ENCODE measurements around the gene VRK2.

Gene VRK2

GRCh38 chr2:58046585-58047372 lies at the start of gene VRK2:
VRK2 (plus strand) TSS chr2:58046806; CDS start chr2:58048832, 2,026 bp downstream.
- peak; percentile 76 for DNase-seq (ENCODE audit: low read depth)

GRCh38 chr2:58006256-58006951 lies 40.2 kb upstream of the VRK2 start:
- no peak for DNase-seq (ENCODE audit: low read depth)

- no peak for DNase-seq (ENCODE audit: low read depth)
These were observed 39.7 kb upstream of the VRK2 start for GRCh38 chr2:58006952-58007284.

GRCh38 chr2:58010599-58010998 lies 36.0 kb upstream of the VRK2 start:
- DNase-seq (ENCODE audit: low read depth) = no peak

- DNase-seq (ENCODE audit: low read depth) = no peak
These were observed 27.4 kb upstream of the VRK2 start for GRCh38 chr2:58019229-58019628.

GRCh38 chr2:58025150-58025933 lies 21.3 kb upstream of the VRK2 start:
- DNase-seq (ENCODE audit: low read depth) = no peak

- DNase-seq (ENCODE audit: low read depth) = no peak
These were observed 19.6 kb upstream of the VRK2 start for GRCh38 chr2:58027029-58027428.

- no peak for DNase-seq (ENCODE audit: low read depth)
These were observed 15.8 kb upstream of the VRK2 start for GRCh38 chr2:58030771-58031170.

GRCh38 chr2:58032016-58032763 lies 14.4 kb upstream of the VRK2 start:
- DNase-seq (ENCODE audit: low read depth) = no peak

- no peak for DNase-seq (ENCODE audit: low read depth)
These were observed 13.9 kb upstream of the VRK2 start for GRCh38 chr2:58032764-58033080.

- DNase-seq (ENCODE audit: low read depth) = no peak
These were observed 13.1 kb upstream of the VRK2 start for GRCh38 chr2:58033530-58033929.

GRCh38 chr2:58035352-58035751 lies 11.3 kb upstream of the VRK2 start:
- DNase-seq (ENCODE audit: low read depth) = no peak

- no peak for DNase-seq (ENCODE audit: low read depth)
These were observed 7.4 kb upstream of the VRK2 start for GRCh38 chr2:58039170-58039611.

- DNase-seq (ENCODE audit: low read depth) = peak; percentile 21
These were observed 4.1 kb upstream of the VRK2 start for GRCh38 chr2:58042486-58042970.

- no peak for DNase-seq (ENCODE audit: low read depth)
These were observed 2.5 kb upstream of the VRK2 start for GRCh38 chr2:58044145-58044544.

- no peak for DNase-seq (ENCODE audit: low read depth)
These were observed 849 bp upstream of the VRK2 start for GRCh38 chr2:58045580-58046334.

GRCh38 chr2:58046335-58046584 lies 346 bp upstream of the VRK2 start:
- no peak for DNase-seq (ENCODE audit: low read depth)

GRCh38 chr2:58047373-58047935 lies 848 bp downstream of the VRK2 start:
- no peak for DNase-seq (ENCODE audit: low read depth)

- no peak for DNase-seq (ENCODE audit: low read depth)
These were observed 1.4 kb downstream of the VRK2 start for GRCh38 chr2:58047961-58048360.

GRCh38 chr2:58051445-58051844 lies 4.8 kb downstream of the VRK2 start:
- no peak for DNase-seq (ENCODE audit: low read depth)

GRCh38 chr2:58052978-58053377 lies 6.4 kb downstream of the VRK2 start:
- DNase-seq (ENCODE audit: low read depth) = no peak
